Muscle layer of duodenum (tissue), 2 donors: ENCODE measurements around the gene C4BPA.

Source experiments
- H3K27ac ChIP-seq: one replicate; pipeline ENCODE4 v1.7.0; 2013; ENCODE audit warnings: mild to moderate bottlenecking, low read length
- H3K27me3 ChIP-seq: one replicate; pipeline ENCODE4 v1.7.0; 2013; ENCODE audit warnings: low read depth, mild to moderate bottlenecking, control low read depth, low read length
- H3K36me3 ChIP-seq, 2 donors: one replicate each; pipeline ENCODE4 v1.7.0; 2013; ENCODE audit warnings: low read length in 2 of 2, control low read depth in 1 of 2, mild to moderate bottlenecking in 1 of 2; ENCODE audit not compliant: insufficient read depth in 2 of 2, control insufficient read depth in 1 of 2
- H3K4me1 ChIP-seq, 2 donors: one replicate each; pipeline ENCODE4 v1.7.0; 2013; ENCODE audit warnings: low read length in 2 of 2, mild to moderate bottlenecking in 2 of 2, control low read depth in 1 of 2, moderate library complexity in 1 of 2; ENCODE audit not compliant: insufficient read depth in 2 of 2, control insufficient read depth in 1 of 2
- H3K4me3 ChIP-seq, 2 donors: one replicate each; pipeline ENCODE4 v1.7.0; 2013; ENCODE audit warnings: low read length in 2 of 2, low read depth in 1 of 2, mild to moderate bottlenecking in 1 of 2
- H3K9me3 ChIP-seq, 2 donors: one replicate each; pipeline ENCODE4 v1.7.0; 2013; ENCODE audit warnings: low read length in 2 of 2, control low read depth in 1 of 2, mild to moderate bottlenecking in 1 of 2; ENCODE audit not compliant: control insufficient read depth in 1 of 2
- donor health status: healthy.

Gene C4BPA

GRCh38 chr1:207156095-207156494, 52.1 kb downstream of the C4BPA start:
- Histone ChIP-seq H3K9me3 (peaks cover 0 to 20% of the 10 kb centered on the region in 2 donors), H3K4me1 (no peaks in the 10 kb centered on the region), H3K27ac (no peak overlapping the region), H3K27me3 (no peaks in the 10 kb centered on the region), H3K36me3 (peaks cover 0 to 7% of the 10 kb centered on the region in 2 donors), H3K4me3 (no peak overlapping the region)

DNA sequence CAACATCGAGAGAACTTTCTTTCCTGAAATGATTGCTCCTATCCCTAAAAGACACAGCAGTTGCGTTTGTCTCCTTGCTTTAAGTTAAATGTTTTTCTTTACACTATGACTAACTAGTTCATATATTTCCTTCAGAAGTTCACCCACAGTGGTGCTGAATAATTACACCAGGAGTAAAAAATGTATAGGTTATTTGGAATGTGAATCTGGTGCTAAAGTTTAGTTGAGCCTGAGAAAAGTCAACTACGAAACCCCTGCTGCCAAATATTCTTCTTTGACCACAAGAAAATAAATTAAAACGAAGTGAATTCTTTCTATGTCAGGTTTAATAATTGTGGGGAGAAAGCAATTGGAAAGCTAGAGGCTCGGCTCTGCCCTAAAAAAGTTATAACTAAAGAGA, 52.8 kb downstream of the C4BPA start:
- Histone ChIP-seq H3K27ac (no peak overlapping the region), H3K9me3 (peaks cover 0 to 15% of the 10 kb centered on the region in 2 donors), H3K27me3 (no peaks in the 10 kb centered on the region), H3K36me3 (peaks cover 0 to 7% of the 10 kb centered on the region in 2 donors), H3K4me3 (no peak overlapping the region), H3K4me1 (no peaks in the 10 kb centered on the region)

- H3K36me3 ChIP-seq = no peaks in the 10 kb centered on the region
- H3K9me3 ChIP-seq = no peaks in the 10 kb centered on the region
- no peaks in the 10 kb centered on the region for H3K27me3 ChIP-seq
- H3K4me3 ChIP-seq = no peak overlapping the region
- H3K27ac ChIP-seq = no peak overlapping the region
- H3K4me1 ChIP-seq = no peaks in the 10 kb centered on the region
Measured at GRCh38 chr1:207164086-207164485, 60.1 kb downstream of the C4BPA start.

GRCh38 chr1:207172321-207172720, 68.3 kb downstream of the C4BPA start:
- Histone ChIP-seq H3K27ac (no peak overlapping the region), H3K36me3 (no peaks in the 10 kb centered on the region), H3K4me1 (no peaks in the 10 kb centered on the region), H3K27me3 (no peaks in the 10 kb centered on the region), H3K4me3 (no peak overlapping the region), H3K9me3 (no peaks in the 10 kb centered on the region)

DNA sequence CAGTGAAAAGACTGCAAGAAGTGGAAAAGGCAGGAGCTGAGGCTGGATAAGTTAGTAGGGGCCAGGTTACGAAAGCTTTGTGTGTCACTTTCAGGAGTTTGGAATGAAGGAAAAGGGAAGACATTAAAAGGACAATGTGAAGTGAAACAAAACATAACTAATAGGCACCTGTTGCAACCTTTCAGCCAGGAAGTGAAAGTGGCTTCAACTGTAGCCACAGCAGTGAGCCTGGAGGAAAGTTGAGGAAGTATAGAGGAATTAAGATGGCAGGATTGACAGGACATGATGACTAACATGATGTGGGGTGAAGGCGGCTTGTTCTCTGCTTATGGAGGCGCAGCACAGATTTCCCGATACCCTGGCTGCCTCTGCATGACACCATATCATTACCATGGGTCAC, 68.9 kb downstream of the C4BPA start:
- Histone ChIP-seq H3K36me3 (no peaks in the 10 kb centered on the region), H3K4me3 (no peak overlapping the region), H3K9me3 (no peaks in the 10 kb centered on the region), H3K27me3 (no peaks in the 10 kb centered on the region), H3K27ac (no peak overlapping the region), H3K4me1 (no peaks in the 10 kb centered on the region)

DNA sequence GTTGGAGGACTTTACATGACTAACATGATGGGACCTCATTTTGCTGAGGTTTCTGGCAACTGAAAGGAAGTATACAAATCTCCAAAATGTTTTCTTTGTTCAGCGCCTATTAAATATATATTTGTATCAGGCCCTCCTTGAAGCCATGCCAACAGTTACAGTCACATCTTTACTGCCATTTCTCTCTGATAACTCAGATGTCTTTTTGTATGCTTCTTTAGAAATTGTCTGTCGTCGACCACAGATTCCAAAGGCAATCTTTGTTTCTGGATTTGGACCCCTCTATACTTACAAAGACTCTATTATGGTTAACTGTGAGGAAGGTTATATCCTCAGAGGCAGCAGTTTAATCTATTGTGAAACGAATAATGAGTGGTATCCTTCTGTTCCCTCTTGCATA, 69.4 kb downstream of the C4BPA start:
- H3K9me3 ChIP-seq = no peaks in the 10 kb centered on the region
- no peak overlapping the region for H3K4me3 ChIP-seq
- no peaks in the 10 kb centered on the region for H3K4me1 ChIP-seq
- no peak overlapping the region for H3K27ac ChIP-seq
- H3K27me3 ChIP-seq = no peaks in the 10 kb centered on the region
- no peaks in the 10 kb centered on the region for H3K36me3 ChIP-seq

DNA sequence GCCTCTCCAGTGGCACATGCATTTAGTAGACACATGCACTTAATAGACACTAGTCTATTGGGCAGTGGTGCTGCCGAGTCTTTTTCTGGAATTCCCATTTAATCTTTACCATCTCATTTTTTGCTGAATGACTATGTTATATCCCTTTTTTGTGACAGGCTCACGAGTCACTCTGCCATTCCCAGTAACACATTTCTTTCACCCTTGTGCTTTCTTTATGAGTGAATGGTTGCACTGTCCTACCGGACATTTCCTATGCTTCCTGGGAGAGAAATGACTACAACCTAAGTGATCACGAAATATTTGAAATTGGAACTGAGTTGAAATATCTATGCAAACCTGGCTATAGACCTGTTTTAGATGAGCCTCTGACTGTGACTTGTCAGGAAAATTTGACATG, 70.9 kb downstream of the C4BPA start:
- Histone ChIP-seq H3K27ac (no peak overlapping the region), H3K4me1 (no peaks in the 10 kb centered on the region), H3K4me3 (no peak overlapping the region), H3K9me3 (no peaks in the 10 kb centered on the region), H3K27me3 (no peaks in the 10 kb centered on the region), H3K36me3 (no peaks in the 10 kb centered on the region)

DNA sequence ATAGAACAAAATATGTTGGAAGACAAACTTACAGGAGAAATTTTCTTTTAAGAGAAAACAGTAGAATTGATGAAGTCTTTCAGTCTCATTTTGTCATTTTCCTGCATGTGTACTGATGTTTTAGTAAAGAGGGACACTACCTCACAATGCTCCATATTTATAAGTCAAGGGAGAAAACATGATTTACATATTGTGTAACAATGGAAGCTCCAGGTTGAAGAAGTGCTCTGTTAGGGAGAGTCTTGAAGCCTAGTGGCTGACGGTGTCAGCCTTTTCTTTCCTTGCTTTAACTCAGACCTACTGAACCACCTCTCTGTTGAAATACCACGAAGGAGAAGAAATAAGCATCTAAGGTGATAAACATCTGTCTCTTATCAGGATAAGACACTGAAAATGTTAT, 75.0 kb downstream of the C4BPA start:
- no peaks in the 10 kb centered on the region for H3K36me3 ChIP-seq
- H3K9me3 ChIP-seq = no peaks in the 10 kb centered on the region
- no peak overlapping the region for H3K27ac ChIP-seq
- H3K27me3 ChIP-seq = no peaks in the 10 kb centered on the region
- H3K4me3 ChIP-seq = no peak overlapping the region
- H3K4me1 ChIP-seq = no peaks in the 10 kb centered on the region

DNA sequence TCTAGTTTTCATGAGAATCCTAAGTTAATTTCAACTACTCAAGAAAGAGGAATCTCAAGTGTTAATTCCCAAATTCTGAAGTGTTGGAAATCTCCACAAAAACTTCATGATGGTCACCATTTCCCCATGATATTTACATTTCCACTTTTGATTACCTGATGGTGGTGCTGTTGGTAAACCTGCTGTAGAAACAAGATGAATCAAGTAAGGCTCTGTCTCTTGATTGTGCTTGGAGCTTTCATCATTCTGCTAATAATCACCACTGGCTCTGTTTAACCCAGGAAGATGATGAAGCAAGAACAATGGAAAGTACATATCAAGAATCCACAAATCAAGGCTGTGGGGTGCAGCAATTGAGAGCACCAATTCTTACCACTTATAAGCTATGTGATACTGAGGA, 77.8 kb downstream of the C4BPA start:
- H3K27me3 ChIP-seq = no peaks in the 10 kb centered on the region
- no peaks in the 10 kb centered on the region for H3K9me3 ChIP-seq
- no peaks in the 10 kb centered on the region for H3K36me3 ChIP-seq
- no peak overlapping the region for H3K27ac ChIP-seq
- no peak overlapping the region for H3K4me3 ChIP-seq
- no peaks in the 10 kb centered on the region for H3K4me1 ChIP-seq

GRCh38 chr1:207186503-207186902, 82.5 kb downstream of the C4BPA start:
- Histone ChIP-seq H3K9me3 (no peaks in the 10 kb centered on the region), H3K27ac (no peak overlapping the region), H3K36me3 (no peaks in the 10 kb centered on the region), H3K27me3 (no peaks in the 10 kb centered on the region), H3K4me1 (no peaks in the 10 kb centered on the region), H3K4me3 (no peak overlapping the region)

DNA sequence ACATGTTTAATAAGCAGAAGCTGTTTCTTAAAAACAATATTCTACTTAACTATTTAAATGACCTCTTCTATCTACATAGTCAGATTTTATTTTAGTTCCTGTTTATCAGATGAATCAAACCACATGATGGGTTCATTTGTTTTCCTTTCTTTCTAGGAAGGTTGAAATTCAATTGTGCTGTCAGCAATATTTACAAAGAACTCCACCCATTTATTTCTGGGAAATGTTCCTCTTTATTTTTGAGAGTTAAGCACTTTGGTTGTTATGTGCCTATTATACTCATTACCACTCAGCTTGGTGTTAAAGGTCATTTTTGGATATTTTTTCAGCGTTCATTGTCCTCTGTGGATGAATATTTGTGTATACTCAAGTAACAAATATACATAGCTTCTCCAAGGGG, 84.9 kb downstream of the C4BPA start:
- H3K36me3 ChIP-seq = no peaks in the 10 kb centered on the region
- H3K4me1 ChIP-seq = no peaks in the 10 kb centered on the region
- no peaks in the 10 kb centered on the region for H3K27me3 ChIP-seq
- H3K4me3 ChIP-seq = no peak overlapping the region
- no peak overlapping the region for H3K27ac ChIP-seq
- no peaks in the 10 kb centered on the region for H3K9me3 ChIP-seq

DNA sequence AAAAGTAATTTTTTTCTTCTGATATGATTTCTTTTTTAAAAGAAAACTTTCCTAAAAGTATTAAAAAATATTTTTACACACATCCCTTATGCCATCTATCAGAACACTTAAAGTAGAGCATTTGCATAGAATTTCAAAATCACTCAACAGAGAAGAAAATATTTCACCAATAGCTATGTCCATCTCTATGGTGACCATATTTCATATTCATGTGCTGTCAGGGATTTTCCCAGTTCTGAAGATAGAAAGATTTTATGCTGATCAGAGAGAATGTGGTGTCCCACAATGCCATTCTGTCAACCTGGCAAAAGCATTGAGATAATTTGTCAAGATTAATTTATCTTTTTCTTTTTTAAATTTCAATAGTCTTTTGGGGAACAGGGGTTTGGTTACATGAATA, 87.0 kb downstream of the C4BPA start:
- Histone ChIP-seq H3K4me3 (no peak overlapping the region), H3K4me1 (no peaks in the 10 kb centered on the region), H3K27me3 (no peaks in the 10 kb centered on the region), H3K9me3 (no peaks in the 10 kb centered on the region), H3K36me3 (no peaks in the 10 kb centered on the region), H3K27ac (no peak overlapping the region)
